Measurements from ENCODE around the gene PSMB11.

PSMB11 gene

GRCh38 chr14:23015618-23016017 lies 26.4 kb upstream of the PSMB11 start:
- DNase-seq: no peak

- DNase-seq: no peak
These were observed 24.9 kb upstream of the PSMB11 start for GRCh38 chr14:23017091-23017490.

GRCh38 chr14:23018107-23018506 lies 23.9 kb upstream of the PSMB11 start:
- DNase-seq: no peak

GRCh38 chr14:23020143-23021128 lies 21.6 kb upstream of the PSMB11 start:
- no peak for DNase-seq

DNA sequence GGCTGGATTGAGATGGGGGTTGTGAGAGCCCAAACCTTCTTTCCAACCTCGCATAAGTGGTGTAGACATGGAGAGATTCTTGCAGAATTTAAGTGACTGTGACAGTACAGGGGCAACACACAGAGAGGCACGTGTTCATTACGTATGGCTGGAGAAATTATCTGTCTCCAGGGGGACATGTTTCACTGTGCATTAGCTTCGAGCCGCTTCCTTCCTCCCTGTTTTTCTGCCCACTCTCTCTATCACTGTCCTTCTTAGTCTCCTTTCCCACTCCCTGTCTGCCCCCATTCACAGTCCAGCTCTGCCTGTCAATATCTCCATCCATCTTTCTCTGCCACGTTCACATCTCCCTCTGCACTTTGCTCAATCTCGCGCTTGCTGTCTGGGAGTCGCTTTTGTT lies 20.6 kb upstream of the PSMB11 start:
- DNase-seq: no peak

DNA sequence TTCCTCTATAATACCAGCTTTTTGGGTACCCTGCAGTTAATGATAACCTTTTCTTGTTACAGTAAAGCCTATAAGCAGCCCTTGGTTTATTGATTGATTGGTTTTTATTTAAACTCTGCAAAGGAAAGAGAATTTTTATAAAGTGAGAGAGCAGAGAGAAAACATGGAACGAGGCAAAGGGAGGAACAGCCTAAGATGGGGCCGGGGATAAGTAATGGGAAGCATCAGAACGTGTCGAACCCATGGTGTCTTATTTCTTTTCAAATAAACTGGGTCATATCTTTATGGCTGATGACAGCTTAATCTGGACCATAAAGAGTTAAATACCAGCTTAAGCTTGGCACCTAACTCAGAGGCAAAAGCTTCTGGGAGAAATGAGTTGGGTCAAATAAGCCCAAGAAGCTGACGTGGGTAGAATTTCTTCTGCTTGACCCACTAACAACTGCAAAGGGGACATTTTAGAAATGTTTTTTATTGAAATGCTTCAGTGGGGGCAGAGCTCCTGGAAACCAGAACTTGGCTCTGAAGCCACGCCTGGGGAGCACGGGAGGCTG lies 20.0 kb upstream of the PSMB11 start:
- no peak for DNase-seq

GRCh38 chr14:23023022-23023794 lies 18.8 kb upstream of the PSMB11 start:
- DNase-seq: no peak

DNA sequence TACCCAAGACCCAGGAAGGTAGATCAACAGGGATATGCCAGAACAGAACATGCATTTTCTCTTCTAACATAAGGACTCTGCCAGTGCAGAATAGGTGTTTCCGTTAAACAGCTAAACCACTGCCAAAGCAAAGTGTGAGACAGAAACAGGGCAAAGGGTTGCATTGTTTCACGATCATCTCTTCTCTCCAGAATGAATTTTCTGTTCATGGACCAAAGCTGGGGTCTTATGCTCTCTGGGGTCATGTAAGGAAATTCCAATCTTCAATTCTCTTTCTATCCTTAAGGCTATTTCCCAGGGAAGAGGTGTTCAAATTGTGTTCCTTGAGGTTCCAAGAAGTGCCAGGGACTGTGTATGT lies 18.2 kb upstream of the PSMB11 start:
- no peak for DNase-seq

DNA sequence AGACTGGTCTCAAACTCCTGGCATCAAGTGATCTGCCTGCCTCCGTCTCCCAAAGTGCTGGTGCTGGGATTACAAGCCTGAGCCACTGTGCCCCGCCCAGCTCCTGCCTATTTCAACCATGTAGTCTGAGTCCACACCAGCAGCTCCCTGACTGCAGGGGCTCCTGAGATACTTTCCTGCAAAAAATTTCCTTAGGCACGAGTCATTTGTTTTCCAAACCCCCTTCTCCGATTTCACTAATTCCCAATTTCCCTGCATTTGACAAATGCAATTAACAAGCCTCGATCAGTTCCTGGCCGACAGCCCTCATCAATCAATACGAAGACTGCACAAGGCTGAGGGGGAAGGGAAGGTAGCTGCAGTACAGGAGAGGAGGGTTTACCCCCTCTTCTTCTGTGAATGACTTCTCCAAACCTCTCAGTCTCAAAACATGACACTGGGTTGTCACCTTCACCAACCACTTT lies 17.4 kb upstream of the PSMB11 start:
- DNase-seq: no peak

DNA sequence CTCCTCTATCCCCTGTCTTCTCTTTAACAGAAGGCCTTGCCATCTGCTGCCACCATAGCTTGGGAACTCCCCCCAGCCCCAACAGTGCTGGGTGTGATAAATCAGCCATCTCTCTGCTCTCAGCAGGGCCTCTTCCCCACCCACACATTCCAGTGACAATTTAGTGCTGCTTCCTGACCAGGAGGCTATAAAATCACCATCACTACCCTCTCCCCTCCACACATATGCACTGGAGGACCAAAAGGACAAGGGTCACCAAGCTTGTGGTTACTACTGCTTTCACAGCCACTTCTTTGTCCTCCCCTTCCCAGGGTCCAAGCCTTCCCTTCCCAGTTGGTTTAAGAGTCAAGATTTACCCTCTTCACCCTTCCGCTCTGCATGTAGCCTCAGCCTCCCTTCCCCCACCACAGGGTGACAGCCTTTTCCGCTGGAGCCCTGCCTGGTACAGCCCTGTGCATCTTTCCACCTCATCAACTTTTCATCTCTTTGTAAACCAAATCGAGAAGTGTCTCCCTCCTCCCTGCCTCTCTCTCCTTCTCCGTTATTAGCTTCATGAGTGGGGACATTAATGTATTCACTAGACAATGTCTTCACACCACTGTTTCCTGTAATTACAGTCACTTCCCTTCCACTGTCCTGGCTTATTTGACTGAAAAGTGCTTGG lies 16.7 kb upstream of the PSMB11 start:
- DNase-seq: no peak

DNA sequence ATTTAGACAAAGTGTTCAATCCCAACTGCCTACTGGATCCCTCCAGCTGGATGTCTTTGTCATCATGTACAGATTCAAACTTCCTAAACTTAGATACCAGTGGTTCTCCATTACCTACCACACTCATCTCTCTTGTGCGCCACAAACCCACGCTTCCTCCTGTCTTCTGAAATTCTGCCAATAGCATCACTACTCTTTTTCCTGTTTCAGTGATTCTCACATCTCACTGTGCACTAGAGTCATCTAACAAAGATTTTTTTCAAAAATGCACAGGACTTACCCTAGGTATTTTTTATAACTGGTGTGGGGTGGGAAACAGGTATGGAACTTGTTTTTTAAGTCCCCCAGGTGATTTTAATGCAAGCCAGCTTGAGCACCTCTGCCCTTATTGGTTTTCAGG lies 13.2 kb upstream of the PSMB11 start:
- no peak for DNase-seq

- DNase-seq: no peak
These were observed 11.1 kb upstream of the PSMB11 start for GRCh38 chr14:23030936-23031335.

DNA sequence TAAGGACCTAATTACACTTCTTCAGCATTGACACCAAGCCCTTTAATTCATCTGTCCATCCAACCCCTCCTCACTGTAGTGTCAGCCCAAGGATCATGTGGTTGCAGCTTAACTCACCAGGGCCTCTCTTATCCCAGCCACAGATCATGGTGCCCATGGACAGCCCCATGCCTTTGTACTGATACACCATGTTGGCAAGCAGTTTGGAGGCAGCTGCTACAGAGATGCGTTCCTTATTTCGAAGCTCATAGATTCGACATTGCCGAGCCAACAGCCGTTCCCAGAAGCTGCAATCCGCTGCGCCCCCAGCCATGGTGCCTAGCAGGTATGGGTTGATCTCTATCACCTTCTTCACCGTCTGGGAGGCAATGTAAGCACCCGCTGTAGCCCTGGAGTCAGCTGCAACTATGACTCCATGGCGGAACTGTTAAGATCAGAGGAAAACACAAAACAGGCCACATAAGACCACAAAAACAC lies 8.7 kb upstream of the PSMB11 start:
- DNase-seq: no peak

DNA sequence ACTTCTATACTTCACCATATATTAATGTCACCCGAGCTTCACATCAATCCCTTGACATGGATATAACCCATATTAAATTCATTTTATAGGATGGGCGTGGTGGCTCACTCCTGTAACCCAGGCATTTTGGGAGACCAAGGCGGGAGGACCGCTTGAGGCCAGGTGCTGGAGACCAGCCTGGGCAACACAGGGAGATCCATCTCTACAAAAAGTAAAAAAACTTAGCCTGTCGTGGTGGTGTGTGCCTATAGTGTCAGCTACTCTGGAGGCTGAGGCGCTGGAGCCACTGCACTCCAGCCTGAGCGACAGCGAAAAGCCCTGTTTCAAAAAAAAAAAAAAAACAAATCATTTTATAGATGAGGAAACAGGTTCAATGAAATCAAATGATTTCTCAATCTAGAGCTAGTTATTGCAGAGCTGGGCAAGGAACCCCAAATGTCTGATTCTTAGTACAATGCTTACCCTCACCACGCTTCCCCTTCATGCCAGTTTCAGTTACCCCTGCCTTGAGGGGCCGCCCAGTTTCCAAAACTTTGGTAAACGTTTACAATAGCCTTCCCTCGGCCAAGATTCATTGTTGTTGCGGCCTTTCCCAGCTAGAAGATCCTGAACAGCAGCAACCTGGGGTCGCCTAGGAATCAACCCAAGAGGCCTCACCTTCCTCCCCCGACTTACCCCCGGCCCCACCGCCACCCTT lies 8.1 kb upstream of the PSMB11 start:
- DNase-seq: no peak

DNA sequence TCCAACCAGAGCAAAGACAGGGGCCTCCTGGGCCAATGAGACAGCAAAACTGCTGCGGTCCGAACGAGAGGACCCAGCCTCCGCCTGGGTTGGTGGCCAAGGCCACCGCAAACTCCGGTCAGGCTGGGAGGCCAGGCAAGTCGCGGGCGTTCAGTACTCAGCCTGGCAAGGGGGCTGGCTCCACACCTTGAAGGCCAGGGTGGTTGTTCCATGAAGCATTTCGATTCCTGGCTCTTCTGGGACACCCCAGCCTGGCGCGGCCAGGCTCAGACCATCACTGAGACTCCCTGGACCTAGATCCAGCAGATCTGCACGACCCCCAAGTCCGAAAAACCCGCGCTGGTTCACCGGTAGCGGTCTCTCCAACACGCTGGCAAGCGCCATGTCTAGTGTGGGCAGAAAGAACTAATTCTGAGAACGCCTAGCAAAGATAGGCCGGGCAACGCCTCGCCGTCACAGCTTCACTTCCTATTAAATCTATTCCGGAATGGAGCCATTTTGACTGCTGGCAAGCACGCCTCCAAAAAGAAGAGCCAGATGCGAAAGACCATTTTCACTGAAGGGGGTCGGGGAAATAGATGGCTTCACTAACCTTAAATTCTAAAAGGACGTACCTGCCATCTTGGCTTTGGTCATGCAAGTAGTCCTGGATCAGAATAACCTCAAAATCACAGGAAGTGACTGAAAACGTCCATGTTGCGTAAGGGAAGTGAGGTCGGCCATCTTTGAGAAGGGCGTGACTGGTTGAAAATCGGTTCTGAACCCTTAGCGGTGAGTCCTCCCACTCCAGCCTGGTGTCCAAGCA lies 7.3 kb upstream of the PSMB11 start, which contains the start of gene PSMB5:
Gene PSMB5 (minus strand): TSS at position 403 of the 805 bp plus-strand sequence. CDS start 19 bp downstream, at position 384.
- DNase-seq: no peak

- DNase-seq: no peak
These were observed 6.5 kb upstream of the PSMB11 start for GRCh38 chr14:23035303-23036144.

DNA sequence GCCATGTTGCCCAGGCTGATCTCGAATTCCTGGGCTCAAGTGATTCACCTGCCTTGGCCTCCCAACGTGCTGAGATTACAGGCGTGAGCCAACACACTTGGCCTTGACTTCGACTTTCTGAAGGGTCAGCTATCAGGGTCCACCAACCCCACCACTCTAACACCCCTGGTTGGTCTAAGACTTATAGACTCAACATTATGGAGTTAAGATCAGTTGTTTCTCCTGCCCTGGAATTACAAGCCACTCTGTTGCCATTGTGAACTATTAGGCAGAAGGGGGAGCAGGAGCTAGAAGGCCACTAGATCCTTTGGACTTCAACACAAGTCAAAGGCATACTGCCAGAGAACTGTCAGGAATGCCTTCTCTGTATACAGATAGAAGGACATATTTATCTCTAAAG lies 1.9 kb upstream of the PSMB11 start:
- DNase-seq: no peak

DNA sequence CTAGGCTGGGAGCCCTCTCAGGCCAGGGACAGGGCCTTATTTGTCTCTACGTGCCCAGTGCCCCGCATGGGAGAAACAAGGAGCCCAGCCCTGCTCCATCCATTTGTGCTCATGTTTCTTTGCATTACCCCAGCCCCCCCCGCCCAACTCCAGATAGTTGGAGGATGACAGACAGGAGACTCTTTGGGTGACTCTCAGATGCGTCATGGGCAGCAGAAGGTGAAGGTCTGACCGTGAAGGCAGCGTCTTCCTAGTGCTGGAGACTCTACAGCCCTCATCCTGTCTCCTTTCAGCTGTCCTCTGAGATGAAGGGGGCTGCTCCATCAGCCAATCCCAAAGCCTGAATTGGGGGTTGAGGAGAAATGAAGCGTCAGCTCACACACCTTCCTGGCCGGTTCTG lies 283 bp upstream of the PSMB11 start:
- DNase-seq: no peak

GRCh38 chr14:23043145-23043544 lies 1.1 kb downstream of the PSMB11 start:
- DNase-seq: no peak

DNA sequence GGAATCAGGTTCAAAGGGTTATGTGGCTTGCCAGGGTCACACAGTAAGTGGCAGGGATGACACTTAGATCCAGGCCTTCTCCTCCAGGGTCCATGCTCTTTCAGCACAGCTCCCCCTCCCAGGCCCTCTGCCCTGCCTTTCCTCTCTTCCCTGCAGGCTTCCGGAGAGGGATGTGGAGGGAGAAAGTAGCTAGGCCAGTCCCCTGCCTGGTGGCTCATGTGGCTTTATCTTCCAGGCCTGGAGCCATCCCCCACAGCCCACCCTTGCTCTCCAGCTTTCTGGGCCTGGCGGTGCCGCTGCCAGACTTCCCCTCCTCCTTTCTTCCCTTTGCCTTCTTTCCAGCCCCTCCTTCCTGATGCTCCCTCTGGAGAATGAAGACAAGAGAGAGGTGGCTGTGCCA lies 1.7 kb downstream of the PSMB11 start:
- DNase-seq: no peak
